ENCODE data around the gene CHMP6.

DNA sequence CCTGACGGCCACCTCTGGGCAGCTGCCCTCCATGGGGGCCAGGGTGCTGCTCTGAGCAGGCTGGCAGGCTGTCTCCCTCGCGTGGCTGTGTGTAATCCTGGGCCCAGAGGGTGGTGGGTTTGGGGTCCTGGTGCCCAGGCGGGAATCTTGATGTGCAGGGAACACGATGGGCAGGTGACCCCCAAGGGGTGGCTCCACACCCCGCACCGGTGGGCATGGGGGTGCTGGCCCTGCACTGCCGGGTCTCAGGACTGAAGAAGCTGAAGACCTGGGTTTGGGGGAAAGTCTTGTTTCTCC is 8.6 kb downstream of the CHMP6 start:
- TF ChIP-seq, protein P1, sequence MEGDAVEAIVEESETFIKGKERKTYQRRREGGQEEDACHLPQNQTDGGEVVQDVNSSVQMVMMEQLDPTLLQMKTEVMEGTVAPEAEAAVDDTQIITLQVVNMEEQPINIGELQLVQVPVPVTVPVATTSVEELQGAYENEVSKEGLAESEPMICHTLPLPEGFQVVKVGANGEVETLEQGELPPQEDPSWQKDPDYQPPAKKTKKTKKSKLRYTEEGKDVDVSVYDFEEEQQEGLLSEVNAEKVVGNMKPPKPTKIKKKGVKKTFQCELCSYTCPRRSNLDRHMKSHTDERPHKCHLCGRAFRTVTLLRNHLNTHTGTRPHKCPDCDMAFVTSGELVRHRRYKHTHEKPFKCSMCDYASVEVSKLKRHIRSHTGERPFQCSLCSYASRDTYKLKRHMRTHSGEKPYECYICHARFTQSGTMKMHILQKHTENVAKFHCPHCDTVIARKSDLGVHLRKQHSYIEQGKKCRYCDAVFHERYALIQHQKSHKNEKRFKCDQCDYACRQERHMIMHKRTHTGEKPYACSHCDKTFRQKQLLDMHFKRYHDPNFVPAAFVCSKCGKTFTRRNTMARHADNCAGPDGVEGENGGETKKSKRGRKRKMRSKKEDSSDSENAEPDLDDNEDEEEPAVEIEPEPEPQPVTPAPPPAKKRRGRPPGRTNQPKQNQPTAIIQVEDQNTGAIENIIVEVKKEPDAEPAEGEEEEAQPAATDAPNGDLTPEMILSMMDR (IDR thresholded peaks at IDR 0.05): no peak
- no peak for TF ChIP-seq EP300 (IDR thresholded peaks at IDR 0.05)
- no peak for TF ChIP-seq POLR2AphosphoS5 (IDR thresholded peaks at IDR 0.05)
